NCI-H128 (cell line): Measurements from ENCODE around the gene IL1RAPL1.

ENCODE experiments used
- DNase-seq: peaks from one replicate; lab custom pipeline; 2025; ENCODE audit not compliant: unreplicated experiment; lab: John Stamatoyannopoulos, UW

The IL1RAPL1 gene

GRCh38 chrX:29721152-29721551, 1133.9 kb downstream of the IL1RAPL1 start:
- DNase-seq: no peak

GRCh38 chrX:29724316-29724715, 1137.1 kb downstream of the IL1RAPL1 start:
- DNase-seq: no peak

DNA sequence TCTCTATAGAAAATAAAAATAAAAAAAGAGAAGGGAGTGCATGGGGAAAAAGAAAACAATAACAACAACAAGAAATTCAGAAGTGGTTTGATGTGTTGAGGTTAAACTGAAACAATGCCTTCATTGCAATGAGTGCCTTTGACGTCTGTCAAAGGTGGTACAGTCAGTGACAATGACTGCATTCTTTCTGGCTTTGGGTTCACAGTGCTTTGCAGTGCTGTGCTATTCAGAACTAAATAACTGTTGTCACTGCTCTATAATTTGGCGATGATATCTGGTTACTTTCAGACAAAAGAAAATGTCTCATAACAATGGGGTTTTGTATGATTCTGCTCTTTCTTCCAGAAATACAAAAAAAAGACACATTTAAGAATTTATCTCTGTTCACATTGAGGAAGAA, 1139.6 kb downstream of the IL1RAPL1 start:
- no peak for DNase-seq

DNA sequence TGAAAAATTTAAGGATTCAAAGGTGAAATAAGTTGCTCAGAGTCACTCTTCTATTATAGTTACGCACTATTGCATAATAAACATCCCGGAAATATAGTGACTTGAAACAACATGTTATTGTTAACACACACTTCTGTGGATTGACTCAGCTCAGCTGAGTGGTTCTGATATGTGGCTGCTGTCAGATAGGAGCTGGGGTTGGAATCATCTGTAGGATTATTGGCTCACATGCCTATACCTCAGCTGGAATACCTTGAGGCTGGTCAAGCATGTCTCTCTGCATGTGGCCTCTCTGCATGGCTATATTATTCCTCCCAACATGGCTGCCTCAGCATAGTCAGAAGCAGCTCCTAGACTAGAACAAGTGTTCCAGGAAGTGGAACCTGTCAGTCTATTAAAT, 1141.4 kb downstream of the IL1RAPL1 start:
- DNase-seq: no peak

DNA sequence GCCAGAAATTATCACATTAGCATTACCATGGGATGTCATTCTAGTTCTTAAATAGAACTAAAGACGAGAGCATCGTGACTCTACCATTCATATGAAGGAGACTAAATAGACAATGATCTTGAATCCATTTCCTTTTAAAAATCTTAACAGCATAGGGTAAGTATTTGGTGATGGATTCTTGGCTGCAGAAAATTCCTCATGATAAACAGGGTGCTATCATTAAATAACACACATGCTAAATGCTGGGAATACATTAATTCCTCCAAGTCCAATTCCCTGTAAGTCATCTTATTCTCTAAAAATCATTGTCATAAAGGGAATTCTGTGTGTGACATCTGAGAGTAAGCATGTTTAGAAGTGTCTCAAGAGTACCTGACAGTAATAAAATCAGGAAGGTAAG, 1157.7 kb downstream of the IL1RAPL1 start:
- DNase-seq: no peak

- DNase-seq: no peak
Observed at GRCh38 chrX:29746326-29746725, 1159.1 kb downstream of the IL1RAPL1 start.

DNA sequence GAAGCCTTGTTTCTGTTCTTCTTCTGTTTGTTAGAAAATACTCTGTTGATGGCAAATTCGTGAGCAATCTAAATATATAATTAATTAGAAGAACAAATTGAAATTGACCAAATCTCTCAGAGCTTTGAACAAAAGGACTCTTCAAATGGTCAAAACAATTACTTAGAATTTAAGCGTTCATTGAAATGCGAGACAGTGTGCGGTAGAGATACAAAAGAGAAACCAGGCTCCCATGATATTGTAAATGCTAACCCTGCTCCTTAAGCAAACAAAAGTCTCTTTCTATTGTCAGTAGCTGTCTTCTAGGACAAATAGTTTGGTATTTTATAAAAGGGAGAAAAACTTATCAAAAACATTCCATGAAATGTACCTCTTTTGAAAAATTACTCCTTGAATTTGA, 1174.8 kb downstream of the IL1RAPL1 start:
- no peak for DNase-seq

GRCh38 chrX:29775890-29776289, 1188.6 kb downstream of the IL1RAPL1 start:
- no peak for DNase-seq

GRCh38 chrX:29787656-29788055, 1200.4 kb downstream of the IL1RAPL1 start:
- no peak for DNase-seq

- no peak for DNase-seq
Observed at GRCh38 chrX:29788991-29789699, 1201.9 kb downstream of the IL1RAPL1 start.

DNA sequence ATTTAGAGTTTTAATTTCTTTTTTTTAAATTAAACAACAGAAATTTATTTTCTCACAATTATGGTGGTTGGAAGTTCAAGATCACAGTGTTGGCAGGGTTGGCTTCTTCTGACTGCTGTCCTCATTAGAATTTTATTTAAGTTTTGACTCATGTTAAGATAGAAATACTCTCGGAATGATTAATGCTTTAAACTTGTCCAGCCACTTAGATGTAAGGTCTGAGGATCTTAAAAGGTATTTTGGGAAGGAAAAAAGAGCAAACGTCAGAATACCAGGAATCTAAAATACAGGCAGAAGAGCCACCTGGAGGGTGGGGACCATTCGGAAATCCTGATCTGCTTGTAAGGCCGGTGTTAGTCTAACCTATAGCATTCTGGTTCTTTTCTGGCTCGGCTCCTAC, 1205.1 kb downstream of the IL1RAPL1 start:
- no peak for DNase-seq

DNA sequence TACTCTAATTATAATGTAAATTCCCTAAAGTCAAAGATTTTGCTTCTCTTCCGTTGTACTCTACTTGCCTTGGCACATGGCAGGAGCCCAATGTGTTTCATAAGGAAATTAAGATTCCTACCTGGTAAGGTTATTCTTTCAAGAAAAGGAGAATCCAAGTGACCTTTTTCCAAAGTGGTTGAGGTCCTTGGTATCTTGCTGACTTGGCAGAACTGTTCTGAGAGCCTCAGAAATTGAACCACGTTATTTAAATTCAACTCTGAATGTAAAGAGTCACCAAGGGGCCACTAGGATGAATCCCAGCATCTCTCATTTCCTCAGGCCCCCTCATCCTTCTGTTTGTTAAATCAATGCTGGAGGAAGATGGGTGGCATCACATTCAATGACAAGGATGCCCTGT, 1209.9 kb downstream of the IL1RAPL1 start:
- no peak for DNase-seq

GRCh38 chrX:29798469-29798868, 1211.2 kb downstream of the IL1RAPL1 start:
- no peak for DNase-seq

- DNase-seq: no peak
Observed at GRCh38 chrX:29813174-29813573, 1225.9 kb downstream of the IL1RAPL1 start.

DNA sequence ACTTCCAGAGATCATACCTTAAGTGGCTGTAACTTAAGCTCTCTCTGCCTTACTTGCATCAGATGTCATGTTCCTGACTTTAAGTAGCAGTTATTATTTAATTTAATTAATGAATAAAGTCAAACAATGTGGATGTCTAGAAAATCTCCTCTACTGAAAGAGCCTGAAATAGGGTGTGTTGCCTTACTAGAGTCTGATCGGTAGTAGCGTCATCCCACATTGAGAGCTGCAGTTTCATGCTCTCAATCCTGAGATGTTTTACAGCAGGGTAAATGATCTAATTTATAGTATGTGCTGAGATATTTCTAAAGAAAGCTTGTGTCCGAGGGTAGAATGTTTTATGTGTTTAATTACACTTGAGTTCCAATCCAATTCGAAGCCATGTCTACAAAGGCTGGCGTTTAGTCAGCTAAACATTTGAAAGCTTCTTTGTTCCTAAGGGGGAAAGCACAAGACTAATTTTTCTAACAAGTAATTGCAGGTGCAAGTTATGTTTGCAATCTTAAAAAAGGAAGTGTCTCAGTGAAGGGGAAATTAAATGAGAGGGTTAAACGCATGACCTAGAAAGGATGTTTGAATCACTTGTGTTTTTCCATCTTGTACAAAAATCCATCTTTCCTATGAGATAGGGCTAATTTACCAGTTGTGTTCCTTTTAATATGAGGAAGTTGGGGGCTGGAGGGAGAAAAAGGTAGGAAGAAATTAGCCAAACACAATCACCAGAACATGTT, 1237.1 kb downstream of the IL1RAPL1 start:
- DNase-seq: no peak

DNA sequence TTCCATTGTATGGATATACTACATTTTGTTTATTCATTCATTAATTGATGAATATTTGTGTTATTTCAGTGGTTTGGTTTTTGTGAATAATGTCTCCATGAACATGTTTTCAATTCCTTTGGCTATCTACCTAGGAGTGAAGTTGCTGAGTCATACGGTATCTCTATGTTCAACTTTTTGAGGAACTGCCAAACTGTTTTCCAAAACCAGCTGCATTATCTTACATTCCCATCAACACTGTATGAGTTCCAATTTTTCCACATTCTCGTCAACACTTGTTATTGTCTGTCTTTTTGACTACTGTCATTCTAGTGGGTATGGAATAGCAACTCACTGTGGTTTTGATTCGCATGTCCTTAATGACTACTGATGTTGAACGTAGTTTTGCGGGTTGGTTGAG, 1239.5 kb downstream of the IL1RAPL1 start:
- no peak for DNase-seq

DNA sequence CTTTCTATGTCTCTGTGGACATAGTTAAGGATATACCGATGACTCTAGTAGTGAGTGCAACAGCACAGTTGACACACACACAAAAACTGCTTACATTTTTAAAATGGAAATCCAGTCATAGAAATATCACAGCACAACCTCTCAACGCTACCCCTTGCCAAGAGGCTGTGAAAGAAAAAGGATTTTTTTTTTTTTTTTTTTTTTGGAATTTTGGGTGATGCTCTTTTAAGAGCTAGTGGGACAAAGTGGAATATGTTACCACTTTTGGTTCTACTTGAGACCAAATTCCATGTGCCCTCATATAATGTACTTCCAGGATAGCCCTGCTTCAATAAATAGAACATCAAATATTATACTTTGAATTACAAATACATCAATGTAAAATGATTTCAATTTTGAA, 1247.1 kb downstream of the IL1RAPL1 start:
- no peak for DNase-seq

DNA sequence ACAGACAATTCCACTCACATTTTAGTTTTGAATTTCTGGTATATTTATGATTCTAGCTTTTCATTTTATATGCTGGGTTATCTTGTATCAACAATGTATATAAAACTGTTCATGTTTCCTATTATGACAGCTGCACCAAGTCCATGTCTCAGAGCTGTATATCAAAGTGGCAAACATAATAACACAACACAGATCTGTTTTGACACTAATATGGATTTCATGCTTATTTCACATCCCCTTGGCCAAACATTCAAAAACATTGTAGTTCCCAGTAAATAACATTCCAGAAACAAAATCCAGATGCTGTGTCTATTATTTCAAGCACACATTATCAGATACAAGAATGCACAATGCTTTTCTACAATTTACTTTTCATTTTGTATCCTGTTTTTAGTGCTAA, 1247.5 kb downstream of the IL1RAPL1 start:
- no peak for DNase-seq

DNA sequence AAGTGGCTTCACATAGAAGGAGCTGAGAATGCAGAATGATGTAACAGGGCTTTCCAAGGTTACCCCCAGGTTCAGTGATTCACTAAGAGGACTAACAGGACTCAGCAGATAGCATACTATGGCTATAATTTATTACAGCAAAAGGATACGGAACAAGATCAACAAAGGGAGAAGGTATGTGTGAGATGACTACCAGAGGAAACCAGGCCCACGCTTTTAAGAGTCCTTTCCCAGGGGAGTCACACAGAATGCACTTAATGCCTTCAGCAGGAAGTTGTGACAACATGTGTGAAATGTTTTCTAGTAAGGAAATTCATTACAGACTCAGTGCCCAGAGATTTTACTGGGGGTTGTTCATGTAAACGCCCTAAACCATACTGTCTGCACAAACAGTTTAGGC, 1254.5 kb downstream of the IL1RAPL1 start:
- no peak for DNase-seq

DNA sequence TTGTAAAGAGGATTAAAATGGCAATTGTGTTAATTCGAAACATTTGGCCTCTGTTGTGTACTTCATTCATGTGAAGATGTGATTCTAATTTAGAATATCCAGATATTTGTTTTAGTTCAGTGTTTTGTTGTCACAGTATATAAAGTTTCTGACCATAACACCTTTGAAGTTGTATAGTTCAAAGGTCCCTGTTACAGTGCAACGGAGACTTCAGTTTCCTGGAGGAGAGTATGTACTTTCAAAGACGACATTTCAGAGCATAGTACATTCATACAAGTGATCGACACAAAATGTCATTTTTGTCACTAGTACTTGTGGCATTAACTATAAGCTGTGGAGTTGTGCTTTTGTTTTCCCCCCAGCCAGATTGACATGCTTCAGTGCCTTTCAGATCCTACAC, 1255.3 kb downstream of the IL1RAPL1 start:
- no peak for DNase-seq

GRCh38 chrX:29851857-29852605, 1264.8 kb downstream of the IL1RAPL1 start:
- DNase-seq: no peak

DNA sequence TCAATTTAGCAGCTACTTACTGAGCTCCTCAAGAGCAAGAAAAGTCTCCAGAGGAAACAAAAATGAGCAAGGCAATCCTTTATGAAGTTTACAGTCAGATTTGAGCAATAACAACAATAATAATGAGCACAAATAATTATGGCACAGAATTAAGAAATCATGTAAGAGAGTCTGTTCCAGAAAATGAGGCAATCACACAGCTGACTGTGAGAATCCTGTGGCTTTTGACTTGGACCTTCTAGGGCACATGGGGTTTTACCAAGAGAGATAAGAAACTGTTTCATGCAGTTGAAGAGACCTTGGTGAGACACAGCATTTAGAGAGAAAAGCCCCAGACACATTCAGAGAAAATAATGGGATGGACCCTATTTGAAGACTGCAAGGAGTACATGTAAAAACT, 1265.5 kb downstream of the IL1RAPL1 start:
- DNase-seq: no peak
